HCT116 (cell line): ENCODE data around the gene SYCP3. TPM values are rescaled to one million over a fixed set of nuclear protein-coding genes. Genes with fewer than 3 reads are reported as not detected.

Experiments used
- ATAC-seq: fragments of 200-7000 bp; cut with Tn5 transposase; 2 replicates; pipeline ENCODE4 v1.9.1; 2020; ENCODE audit warnings: mild to moderate bottlenecking, moderate library complexity
- BruUV-seq: library from RNA; stranded (reverse); fragments of 400-500 nt; replicated peaks from 2 replicates; lab custom pipeline; 2021; lab: Mats Ljungman, UMichigan
- CTCF ChIA-PET: fragments of 300-600 bp; sonication (Branson Sonifier 250); formaldehyde crosslinking; loops from one replicate; lab custom pipeline; 2021; ENCODE audit warnings: antibody characterized with exemption; lab: Charles Lee
- POLR2A ChIA-PET: fragments of 300-600, 350-600 bp; sonication (Branson Sonifier 250); formaldehyde crosslinking; loops from one replicate; lab custom pipeline; 2021; ENCODE audit warnings: antibody characterized with exemption; lab: Charles Lee
- RAD21 ChIA-PET, 2 experiments: fragments of 300-600 bp; sonication (Branson Sonifier 250); formaldehyde crosslinking; loops; one replicate each; lab custom pipeline; 2023; ENCODE audit warnings: low total read pairs in 2 of 2; ENCODE audit not compliant: uncharacterized antibody in 2 of 2, unreplicated experiment in 2 of 2, low non-redundant PET in 1 of 2; lab: Charles Lee
- DNase-seq: peaks from one replicate; pipeline ENCODE4 v3.0.0-alpha.2; 2010; ENCODE audit warnings: low read depth, low spot score
- H2AFZ ChIP-seq: fragments of 200-600 bp; shearing (Covaris generic), sonication (generic); 2 replicates; pipeline ENCODE4 v1.6.1; 2017; ENCODE audit warnings: low read depth, mixed run types, mixed read lengths, antibody characterized with exemption, low read length; ENCODE audit not compliant: poor library complexity, severe bottlenecking
- H3K27ac ChIP-seq: 2 replicates; pipeline ENCODE4 v1.5.1; 2012; ENCODE audit warnings: low read depth, low read length
- H3K27me3 ChIP-seq: fragments of 200-600 bp; sonication (generic); 2 replicates; pipeline ENCODE4 v1.6.1; 2016; ENCODE audit warnings: mixed run types, low read length, mixed read lengths; ENCODE audit not compliant: insufficient read depth
- H3K36me3 ChIP-seq, 2 experiments: fragments of 200-500 bp in 1 of 2; fragments of 200-600 bp in 1 of 2; sonication (Bioruptor generic) in 1 of 2; sonication (generic) in 1 of 2; 2 replicates each; pipeline versions ENCODE4 v1.5.1 to v1.6.1; 2014 to 2016; ENCODE audit warnings: low read length in 2 of 2, inconsistent platforms in 1 of 2, mixed read lengths in 1 of 2, mixed run types in 1 of 2; ENCODE audit not compliant: insufficient read depth in 2 of 2, control insufficient read depth in 1 of 2
- H3K4me1 ChIP-seq, 2 experiments: fragments of 200-600 bp in 1 of 2; sonication (generic) in 1 of 2; 2 replicates each; pipeline versions ENCODE4 v1.5.1 to v1.6.1; 2012 to 2017; ENCODE audit warnings: low read length in 2 of 2, inconsistent platforms in 1 of 2, mild to moderate bottlenecking in 1 of 2, mixed read lengths in 1 of 2, mixed run types in 1 of 2, moderate library complexity in 1 of 2; ENCODE audit not compliant: insufficient read depth in 2 of 2, control insufficient read depth in 1 of 2
- H3K4me2 ChIP-seq: fragments of 200-600 bp; sonication (generic); 2 replicates; pipeline ENCODE4 v1.6.1; 2017; ENCODE audit warnings: mixed run types, low read length, mixed read lengths
- H3K4me3 ChIP-seq, 2 experiments: fragments of 200-600 bp in 1 of 2; sonication (generic) in 1 of 2; replicated peaks in 1 of 2; 2 replicates each; pipeline ENCODE4 v1.5.1; 2011 to 2016; ENCODE audit warnings: low read length in 2 of 2, control low read depth in 1 of 2, low read depth in 1 of 2, mild to moderate bottlenecking in 1 of 2, mixed read lengths in 1 of 2, mixed run types in 1 of 2
- H3K79me2 ChIP-seq: fragments of 200-600 bp; sonication (generic); 2 replicates; pipeline ENCODE4 v1.6.1; 2017; ENCODE audit warnings: mild to moderate bottlenecking, mixed run types, low read length, moderate library complexity, mixed read lengths; ENCODE audit not compliant: insufficient read depth
- H3K9ac ChIP-seq: fragments of 200-600 bp; sonication (generic); 2 replicates; pipeline ENCODE4 v1.6.1; 2016; ENCODE audit warnings: low read length, mixed read lengths
- H3K9me2 ChIP-seq: fragments of 200-600 bp; sonication (generic), shearing (Covaris generic); 2 replicates; pipeline ENCODE4 v1.6.1; 2017; ENCODE audit warnings: mixed run types, mild to moderate bottlenecking, moderate library complexity; ENCODE audit not compliant: insufficient read depth
- H3K9me3 ChIP-seq, 2 experiments: fragments of 200-500 bp in 1 of 2; fragments of 200-600 bp in 1 of 2; sonication (Bioruptor generic) in 1 of 2; sonication (generic) in 1 of 2; 2 replicates each; pipeline ENCODE4 v1.6.1; 2014 to 2017; ENCODE audit warnings: low read length in 2 of 2, mixed read lengths in 2 of 2, inconsistent platforms in 1 of 2, low read depth in 1 of 2, mild to moderate bottlenecking in 1 of 2, mixed run types in 1 of 2, moderate library complexity in 1 of 2; ENCODE audit not compliant: control insufficient read depth in 1 of 2, insufficient read depth in 1 of 2
- H4K20me1 ChIP-seq: fragments of 200-600 bp; sonication (generic), shearing (Covaris generic); 2 replicates; pipeline ENCODE4 v1.6.1; 2017; ENCODE audit warnings: mixed run types, mild to moderate bottlenecking, moderate library complexity; ENCODE audit not compliant: insufficient read depth
- ATF3 ChIP-seq: IDR thresholded peaks from 2 replicates; pipeline ENCODE4 v1.6.1; 2012
- CEBPB ChIP-seq: IDR thresholded peaks from 2 replicates; pipeline ENCODE4 v1.6.1; 2012; ENCODE audit warnings: low read depth
- EGR1 ChIP-seq: IDR thresholded peaks from 2 replicates; pipeline ENCODE4 v1.6.1; 2012; ENCODE audit warnings: low read depth
- ELF1 ChIP-seq: IDR thresholded peaks from 2 replicates; pipeline ENCODE4 v1.6.1; 2012; ENCODE audit warnings: low read depth, borderline replicate concordance
- EZH2 ChIP-seq: fragments of 200-600 bp; sonication (generic); IDR thresholded peaks from 2 replicates; pipeline ENCODE4 v1.6.1; 2017; ENCODE audit warnings: antibody characterized with exemption, mixed run types
- EZH2phosphoT487 ChIP-seq: fragments of 200-600 bp; IDR thresholded peaks from 2 replicates; pipeline ENCODE4 v1.6.1; 2018; ENCODE audit warnings: antibody characterized with exemption, borderline replicate concordance
- FOSL1 ChIP-seq: IDR thresholded peaks from 2 replicates; pipeline ENCODE4 v1.6.1; 2012; ENCODE audit warnings: low read depth
- JUND ChIP-seq: IDR thresholded peaks from 2 replicates; pipeline ENCODE4 v1.6.1; 2012
- POLR2A ChIP-seq: IDR thresholded peaks from 2 replicates; pipeline ENCODE4 v1.7.0; 2011; ENCODE audit warnings: borderline replicate concordance; ENCODE audit not compliant: insufficient read depth, insufficient read length; ENCODE audit errors: extremely low read depth
- POLR2AphosphoS5 ChIP-seq: IDR thresholded peaks from 2 replicates; pipeline ENCODE4 v1.6.1; 2011; ENCODE audit warnings: mild to moderate bottlenecking, low read depth, low read length, moderate library complexity
- RAD21 ChIP-seq: IDR thresholded peaks from 2 replicates; pipeline ENCODE4 v1.6.1; 2012; ENCODE audit warnings: low read depth, mild to moderate bottlenecking
- REST ChIP-seq: IDR thresholded peaks from 2 replicates; pipeline ENCODE4 v1.6.1; 2012; ENCODE audit warnings: low read depth
- SIN3A ChIP-seq: IDR thresholded peaks from 2 replicates; pipeline ENCODE4 v1.6.1; 2012; ENCODE audit warnings: low read depth
- SP1 ChIP-seq: IDR thresholded peaks from 2 replicates; pipeline ENCODE4 v1.6.1; 2012; ENCODE audit warnings: low read depth
- SRF ChIP-seq: IDR thresholded peaks from 2 replicates; pipeline ENCODE4 v1.6.1; 2012; ENCODE audit warnings: low read depth
- YY1 ChIP-seq: IDR thresholded peaks from 2 replicates; pipeline ENCODE4 v1.6.1; 2011; ENCODE audit warnings: low read length, low read depth, moderate library complexity, mild to moderate bottlenecking; ENCODE audit not compliant: insufficient replicate concordance; ENCODE audit errors: extremely low read depth
- ZFX ChIP-seq: fragments of 450-650 bp; IDR thresholded peaks from 2 replicates; pipeline ENCODE4 v1.6.1; 2017
- intact Hi-C: fragments of 100-400 bp; cut with micrococcal nuclease; formaldehyde crosslinking; loops from 2 replicates; pipeline ENCODE4 v1.10.0; 2022
- total RNA-seq: library from RNA; stranded (reverse); gene quantifications from one replicate; pipeline ENCODE4 v1.2.1, GENCODE V29; 2021; ENCODE audit not compliant: unreplicated experiment
- TF ChIP-seq, protein P1 (sequence below): IDR thresholded peaks from 2 replicates; pipeline ENCODE4 v1.6.1; 2012

The SYCP3 gene
- total RNA-seq, 1 experiment from 2014 or later, result not detected

- no peak for TF ChIP-seq YY1
- TF ChIP-seq REST, result no peak
- no peak for TF ChIP-seq SIN3A
- no peak for TF ChIP-seq ZFX
- no peak for TF ChIP-seq EGR1
- TF ChIP-seq EZH2, result no peak
- TF ChIP-seq SRF, result no peak
- no peak for TF ChIP-seq CEBPB
- no peak for TF ChIP-seq EZH2phosphoT487
- TF ChIP-seq POLR2A, result no peak
- TF ChIP-seq FOSL1, result no peak
- no peak for TF ChIP-seq SP1
- no peak for TF ChIP-seq ELF1
- no peak for TF ChIP-seq JUND
- no peak for TF ChIP-seq RAD21
- no peak for TF ChIP-seq POLR2AphosphoS5
- no peak for TF ChIP-seq ATF3
- TF ChIP-seq, protein P1, sequence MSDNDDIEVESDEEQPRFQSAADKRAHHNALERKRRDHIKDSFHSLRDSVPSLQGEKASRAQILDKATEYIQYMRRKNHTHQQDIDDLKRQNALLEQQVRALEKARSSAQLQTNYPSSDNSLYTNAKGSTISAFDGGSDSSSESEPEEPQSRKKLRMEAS, result no peak
- ChIA-PET CTCF (no interaction called here), RAD21 (no interaction called here), POLR2A (no interaction called here)
- intact Hi-C loops, result no loop called here
- Histone ChIP-seq H3K4me1 (no peaks in the 10 kb centered on the region), H3K27ac (no peak overlapping the region), H3K9ac (no peak overlapping the region), H3K9me2 (no peaks in the 10 kb centered on the region), H3K4me2 (no peak overlapping the region), H3K79me2 (no peaks in the 10 kb centered on the region), H3K27me3 (no peaks in the 10 kb centered on the region), H3K4me3 (no peak overlapping the region), H3K9me3 (no peaks in the 10 kb centered on the region), H2AFZ (no peak overlapping the region), H3K36me3 (peaks cover 3 to 5% of the 10 kb centered on the region in 2 experiments; a peak in 2 of 4 replicates), H4K20me1 (no peaks in the 10 kb centered on the region)
- no peak for DNase-seq
- BruUV-seq, result no TSS peak
- ATAC-seq, result no peak
Observed at GRCh38 chr12:101740566-101740965, 1.3 kb upstream of the SYCP3 start.
